Activated CD4-positive, alpha-beta T cell treated with anti-CD3 and anti-CD28 coated beads, Interleukin-2, amount 10 ng/mL, durations not matched to agents 7 days and 5 days (primary cell): ENCODE measurements around the gene NID1. TPM values are rescaled to one million over a fixed set of nuclear protein-coding genes. Genes with fewer than 3 reads are reported as not detected.
"Not testable (repeated sequence)": the region's sequence is repeated elsewhere in the genome, so short reads cannot be mapped to it uniquely, and the experiment has no call there.

Experiments used
- CTCF ChIA-PET: fragments of 350-600 bp; sonication (Branson Sonifier 250); formaldehyde crosslinking; loops from one replicate; lab custom pipeline; 2021; ENCODE audit warnings: antibody characterized with exemption; lab: Charles Lee
- POLR2A ChIA-PET: fragments of 350-600 bp; sonication (Branson Sonifier 250); formaldehyde crosslinking; loops from one replicate; lab custom pipeline; 2021; ENCODE audit warnings: antibody characterized with exemption; lab: Charles Lee
- DNase-seq: peaks from one replicate; pipeline ENCODE4 v3.0.0-alpha.2; 2020
- H3K27ac Mint-ChIP-seq: one replicate; pipeline ENCODE4 v1.8.0; 2021; ENCODE audit warnings: mild to moderate bottlenecking, moderate library complexity, mixed read lengths
- H3K27me3 Mint-ChIP-seq: one replicate; pipeline ENCODE4 v1.8.0; 2021; ENCODE audit warnings: mixed read lengths
- H3K36me3 Mint-ChIP-seq: one replicate; pipeline ENCODE4 v1.8.0; 2021; ENCODE audit warnings: low read depth, mixed read lengths
- H3K4me1 Mint-ChIP-seq: one replicate; pipeline ENCODE4 v1.8.0; 2021; ENCODE audit warnings: mixed read lengths
- H3K4me3 Mint-ChIP-seq: one replicate; pipeline ENCODE4 v1.8.0; 2021; ENCODE audit warnings: mild to moderate bottlenecking, moderate library complexity, mixed read lengths
- H3K9me3 Mint-ChIP-seq: one replicate; pipeline ENCODE4 v1.8.0; 2021; ENCODE audit warnings: mixed read lengths
- total RNA-seq, 2 experiments: library from RNA; stranded (reverse); gene quantifications; one replicate each; pipeline ENCODE4 v1.2.3, GENCODE V29; 2021

NID1 gene
- total RNA-seq, 2 experiments from 2014 or later, result 0.08 TPM; not detected in 1

GRCh38 chr1:236101233-236102200 is 36.6 kb upstream of the NID1 start:
- Mint-ChIP-seq H3K36me3 (no peaks in the 10 kb centered on the region), H3K27me3 (peaks cover 2% of the 10 kb centered on the region), H3K4me1 (peaks cover 2% of the 10 kb centered on the region), H3K9me3 (peaks cover 4% of the 10 kb centered on the region), H3K4me3 (no peak overlapping the region), H3K27ac (no peak overlapping the region)
- DNase-seq, result no peak
- POLR2A ChIA-PET, result no interaction called here
- CTCF ChIA-PET, result no interaction called here

GRCh38 chr1:236100799-236101198 is 35.9 kb upstream of the NID1 start:
- H3K4me1 Mint-ChIP-seq, result peaks cover 2% of the 10 kb centered on the region
- H3K27ac Mint-ChIP-seq, result no peak overlapping the region
- peaks cover 2% of the 10 kb centered on the region for H3K27me3 Mint-ChIP-seq
- no peaks in the 10 kb centered on the region for H3K36me3 Mint-ChIP-seq
- POLR2A ChIA-PET, result no interaction called here
- H3K9me3 Mint-ChIP-seq, result peaks cover 7% of the 10 kb centered on the region
- CTCF ChIA-PET, result no interaction called here
- H3K4me3 Mint-ChIP-seq, result no peak overlapping the region
- no peak for DNase-seq

GRCh38 chr1:236099355-236099974 is 34.6 kb upstream of the NID1 start:
- Mint-ChIP-seq H3K4me3 (no peak overlapping the region), H3K27ac (no peak overlapping the region), H3K9me3 (peaks cover 10% of the 10 kb centered on the region), H3K4me1 (peaks cover 2% of the 10 kb centered on the region), H3K36me3 (no peaks in the 10 kb centered on the region), H3K27me3 (peaks cover 2% of the 10 kb centered on the region)
- no peak for DNase-seq
- POLR2A ChIA-PET, result no interaction called here
- CTCF ChIA-PET, result interaction anchor here (0.7 kb wide), 1 partner anchor 351 kb away, joined by 3 read pairs; no protein-coding TSS in a partner anchor

- Mint-ChIP-seq H3K27ac (no peak overlapping the region), H3K4me1 (no peaks in the 10 kb centered on the region), H3K27me3 (no peaks in the 10 kb centered on the region), H3K9me3 (peaks cover 10% of the 10 kb centered on the region), H3K4me3 (no peak overlapping the region), H3K36me3 (no peaks in the 10 kb centered on the region)
- DNase-seq, result no peak
- ChIA-PET POLR2A (no interaction called here), CTCF (no interaction called here)
These were observed 33.4 kb upstream of the NID1 start for GRCh38 chr1:236098267-236098666.

- not testable (repeated sequence) for H3K27ac Mint-ChIP-seq, H3K4me1 Mint-ChIP-seq, H3K9me3 Mint-ChIP-seq
These were observed 32.0 kb upstream of the NID1 start for GRCh38 chr1:236096660-236097482.

GRCh38 chr1:236095705-236096520 is 31.0 kb upstream of the NID1 start:
- Mint-ChIP-seq H3K9me3 (peaks cover 10% of the 10 kb centered on the region), H3K27ac (no peak overlapping the region), H3K4me3 (no peak overlapping the region), H3K36me3 (no peaks in the 10 kb centered on the region), H3K27me3 (peaks cover 2% of the 10 kb centered on the region), H3K4me1 (no peaks in the 10 kb centered on the region)
- ChIA-PET POLR2A (no interaction called here), CTCF (interaction anchor here (0.7 kb wide), 1 partner anchor 371 kb away, joined by 3 read pairs; no protein-coding TSS in a partner anchor)
- DNase-seq, result no peak

More at GRCh38 chr1:236096660-236097482, 32.0 kb upstream of the NID1 start:
- POLR2A ChIA-PET, H3K27me3 Mint-ChIP-seq, H3K36me3 Mint-ChIP-seq: not testable (repeated sequence)
- DNase-seq, result peak; percentile 77
- CTCF ChIA-PET, result interaction anchor here (0.6 kb wide), 1 partner anchor 8 kb away, joined by 5 read pairs; no protein-coding TSS in a partner anchor
- H3K4me3 Mint-ChIP-seq, result peak overlapping the region; percentile 9

GRCh38 chr1:236092899-236093298 is 28.0 kb upstream of the NID1 start:
- ChIA-PET POLR2A (no interaction called here), CTCF (interaction anchor here (0.6 to 1.5 kb wide), 3 partner anchors 16 to 397 kb away, joined by 3 to 6 read pairs (median 4); no protein-coding TSS in a partner anchor)
- Mint-ChIP-seq H3K27me3 (peaks cover 2% of the 10 kb centered on the region), H3K36me3 (no peaks in the 10 kb centered on the region), H3K4me1 (peaks cover 2% of the 10 kb centered on the region), H3K27ac (no peak overlapping the region), H3K9me3 (peaks cover 10% of the 10 kb centered on the region), H3K4me3 (no peak overlapping the region)
- DNase-seq, result no peak

GRCh38 chr1:236091933-236092318 is 27.0 kb upstream of the NID1 start:
- POLR2A ChIA-PET, result no interaction called here
- peaks cover 2% of the 10 kb centered on the region for H3K4me1 Mint-ChIP-seq

GRCh38 chr1:236090741-236091147 is 25.9 kb upstream of the NID1 start:
- POLR2A ChIA-PET, result no interaction called here
- Mint-ChIP-seq H3K36me3 (no peaks in the 10 kb centered on the region), H3K27ac (no peak overlapping the region), H3K9me3 (peaks cover 2% of the 10 kb centered on the region), H3K27me3 (peaks cover 2% of the 10 kb centered on the region), H3K4me3 (no peak overlapping the region), H3K4me1 (peaks cover 2% of the 10 kb centered on the region)
- CTCF ChIA-PET, result interaction anchor here (1.6 kb wide), 1 partner anchor 23 kb away, joined by 4 read pairs; no protein-coding TSS in a partner anchor
- DNase-seq, result no peak

More at GRCh38 chr1:236091933-236092318, 27.0 kb upstream of the NID1 start:
- no peak overlapping the region for H3K4me3 Mint-ChIP-seq
- no peaks in the 10 kb centered on the region for H3K36me3 Mint-ChIP-seq
- no peak overlapping the region for H3K27ac Mint-ChIP-seq
- peaks cover 2% of the 10 kb centered on the region for H3K27me3 Mint-ChIP-seq
- CTCF ChIA-PET, result interaction anchor here (0.6 to 1.5 kb wide), 2 partner anchors 11 to 24 kb away, joined by 4 to 6 read pairs; no protein-coding TSS in a partner anchor
- H3K9me3 Mint-ChIP-seq, result peaks cover 10% of the 10 kb centered on the region
- no peak for DNase-seq

GRCh38 chr1:236089046-236089773 is 24.3 kb upstream of the NID1 start:
- DNase-seq, result no peak
- ChIA-PET CTCF (no interaction called here), POLR2A (no interaction called here)
- Mint-ChIP-seq H3K36me3 (no peaks in the 10 kb centered on the region), H3K9me3 (no peaks in the 10 kb centered on the region), H3K27me3 (peaks cover 4% of the 10 kb centered on the region), H3K4me3 (no peak overlapping the region), H3K4me1 (peaks cover 2% of the 10 kb centered on the region), H3K27ac (peak overlapping the region; percentile 20)

GRCh38 chr1:236086537-236086936 is 21.6 kb upstream of the NID1 start:
- ChIA-PET POLR2A (no interaction called here), CTCF (interaction anchor here (1.0 kb wide), 1 partner anchor 33 kb away, joined by 3 read pairs; no protein-coding TSS in a partner anchor)
- Mint-ChIP-seq H3K36me3 (no peaks in the 10 kb centered on the region), H3K4me1 (peaks cover 5% of the 10 kb centered on the region), H3K4me3 (no peak overlapping the region), H3K27ac (no peak overlapping the region), H3K27me3 (peaks cover 7% of the 10 kb centered on the region), H3K9me3 (no peaks in the 10 kb centered on the region)
- DNase-seq, result no peak
